ENCODE results near the gene LCE2C.
"Not testable (repeated sequence)": the region's sequence is repeated elsewhere in the genome, so short reads cannot be mapped to it uniquely, and the experiment has no call there.

LCE2C gene

GRCh38 chr1:152674983-152675382 is at the start of gene LCE2C:
Gene LCE2C, plus strand, starts transcription at chr1:152675279. Its CDS starts 737 bp downstream, at chr1:152676016.
- not testable (repeated sequence) for DNase-seq

GRCh38 chr1:152626744-152627143 is 48.3 kb upstream of the LCE2C start:
- DNase-seq = no peak

- DNase-seq = no peak
Observed at GRCh38 chr1:152630596-152630995, 44.5 kb upstream of the LCE2C start.

GRCh38 chr1:152640351-152640750 is 34.7 kb upstream of the LCE2C start:
- no peak for DNase-seq

GRCh38 chr1:152643945-152644344 is 31.1 kb upstream of the LCE2C start:
- DNase-seq = no peak

GRCh38 chr1:152645146-152645545 is 29.9 kb upstream of the LCE2C start:
- DNase-seq = no peak

- DNase-seq = no peak
Observed at GRCh38 chr1:152646656-152647055, 28.4 kb upstream of the LCE2C start.

GRCh38 chr1:152654110-152654509 is 21.0 kb upstream of the LCE2C start:
- peak; percentile 28 for DNase-seq

- DNase-seq = no peak
Observed at GRCh38 chr1:152656459-152656858, 18.6 kb upstream of the LCE2C start.

- no peak for DNase-seq
Observed at GRCh38 chr1:152657677-152658076, 17.4 kb upstream of the LCE2C start.

GRCh38 chr1:152658649-152659048 is 16.4 kb upstream of the LCE2C start:
- no peak for DNase-seq

GRCh38 chr1:152663098-152663497 is 12.0 kb upstream of the LCE2C start, which contains the start of gene LCE2D:
Gene LCE2D, plus strand, starts transcription at chr1:152663380. Its CDS starts 726 bp downstream, at chr1:152664106.
- DNase-seq = no peak

- not testable (repeated sequence) for DNase-seq
Observed at GRCh38 chr1:152666171-152666570, 8.9 kb upstream of the LCE2C start.

GRCh38 chr1:152667648-152668047 is 7.4 kb upstream of the LCE2C start:
- no peak for DNase-seq

- no peak for DNase-seq
Observed at GRCh38 chr1:152673016-152673415, 2.1 kb upstream of the LCE2C start.

GRCh38 chr1:152679459-152679858 is 4.4 kb downstream of the LCE2C start:
- DNase-seq = no peak

- DNase-seq = no peak
Observed at GRCh38 chr1:152681616-152682015, 6.5 kb downstream of the LCE2C start.

- DNase-seq = no peak
Observed at GRCh38 chr1:152683846-152684245, 8.8 kb downstream of the LCE2C start.

GRCh38 chr1:152685823-152686222 is 10.7 kb downstream of the LCE2C start, which contains the start of gene LCE2B:
Gene LCE2B, plus strand, starts transcription at chr1:152686123. Its CDS starts 721 bp downstream, at chr1:152686844.
- not testable (repeated sequence) for DNase-seq

GRCh38 chr1:152697701-152698600 is 22.9 kb downstream of the LCE2C start, which contains the start of gene LCE2A:
Gene LCE2A, plus strand, starts transcription at chr1:152698345. Its CDS starts 557 bp downstream, at chr1:152698902.
- no peak for DNase-seq

GRCh38 chr1:152699746-152700145 is 24.7 kb downstream of the LCE2C start:
- no peak for DNase-seq

- no peak for DNase-seq
Observed at GRCh38 chr1:152707860-152708259, 32.8 kb downstream of the LCE2C start, which contains the start of gene LCE4A. Gene LCE4A, plus strand, starts transcription at chr1:152708160. Its CDS starts 916 bp downstream, at chr1:152709076.

- no peak for DNase-seq
Observed at GRCh38 chr1:152718238-152718637, 43.2 kb downstream of the LCE2C start.

GRCh38 chr1:152725261-152725660 is 50.2 kb downstream of the LCE2C start:
- no peak for DNase-seq
